Ascending aorta (tissue), 2 donors: Measurements from ENCODE around the gene SAMD7. TPM values are rescaled to one million over a fixed set of nuclear protein-coding genes. Genes with fewer than 3 reads are reported as not detected.

Source experiments
- DNase-seq, 2 donors: peaks; one replicate each; pipeline ENCODE4 v3.0.0-alpha.2; 2019; ENCODE audit warnings: low spot score in 2 of 2
- H3K27ac ChIP-seq, 2 donors: fragments of 200-600 bp; sonication (generic); one replicate each; pipeline ENCODE4 v1.5.1; 2016 to 2017; ENCODE audit warnings: mild to moderate bottlenecking in 1 of 2
- H3K27me3 ChIP-seq: fragments of 200-600 bp; sonication (generic); one replicate; pipeline ENCODE4 v1.5.1; 2017
- H3K36me3 ChIP-seq, 2 donors: fragments of 200-600 bp; sonication (generic); one replicate each; pipeline ENCODE4 v1.5.1; 2016
- H3K4me1 ChIP-seq, 2 donors: fragments of 200-600 bp; sonication (generic); one replicate each; pipeline ENCODE4 v1.5.1; 2016 to 2017; ENCODE audit warnings: mild to moderate bottlenecking in 1 of 2
- H3K4me3 ChIP-seq, 2 donors: fragments of 200-600 bp; sonication (generic); one replicate each; pipeline ENCODE4 v1.5.1; 2016 to 2017; ENCODE audit warnings: mild to moderate bottlenecking in 1 of 2
- H3K9me3 ChIP-seq, 2 donors: fragments of 200-600 bp; sonication (generic); one replicate each; pipeline ENCODE4 v1.5.1; 2016
- CTCF ChIP-seq, 3 experiments: fragments of 200-600 bp in 2 of 3; fragments of 450-650 bp in 1 of 3; sonication (generic) in 2 of 3; IDR thresholded peaks; one replicate each; pipeline ENCODE4 v1.5.1; 2016 to 2019; ENCODE audit warnings: antibody characterized with exemption in 3 of 3, mild to moderate bottlenecking in 1 of 3, moderate library complexity in 1 of 3
- intact Hi-C: fragments of 100-400 bp; cut with DNase I; formaldehyde crosslinking; loops from one replicate; pipeline ENCODE4 v1.15.1; 2023
- total RNA-seq: library from RNA; depleted of rRNA; stranded (reverse); fragments of >200 nt; gene quantifications from one replicate; pipeline ENCODE4 v1.1.0, GENCODE V29; 2016

SAMD7 gene
- total RNA-seq, 1 donor from 2014 or later: not detected

DNA sequence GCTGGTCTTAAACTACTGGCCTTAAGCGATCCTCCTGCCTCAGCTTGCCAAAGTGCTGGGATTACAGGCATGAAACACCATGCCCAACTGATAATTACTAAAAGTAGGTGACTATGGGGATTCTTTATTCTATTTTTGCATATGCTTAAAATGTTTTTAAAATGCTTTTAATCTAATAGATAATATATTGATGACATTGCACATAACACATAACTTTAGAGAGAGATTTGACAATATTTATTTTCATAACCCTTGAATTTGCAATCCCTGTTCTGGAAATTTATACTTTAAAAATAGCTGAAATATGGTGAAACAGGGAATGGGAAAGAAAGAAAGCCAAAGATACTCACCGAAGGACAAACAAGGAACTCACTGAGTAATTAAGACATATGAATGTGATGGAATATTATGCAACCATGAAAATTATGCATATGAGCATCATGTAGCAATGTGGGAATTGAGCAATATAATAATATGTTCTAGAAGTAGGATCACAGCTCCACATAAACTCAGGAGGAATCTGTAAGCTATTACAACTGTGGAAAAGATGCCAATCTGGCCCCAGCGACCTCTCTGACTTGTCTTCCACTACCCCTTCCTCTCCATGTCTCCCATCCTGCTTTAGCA, 43.7 kb upstream of the SAMD7 start:
- no peaks in the 10 kb centered on the region for H3K9me3 ChIP-seq
- TF ChIP-seq CTCF (IDR thresholded peaks at IDR 0.05): no peak
- intact Hi-C loops: loop anchor here (10.0 kb wide), 1 partner anchor 217 kb away; no protein-coding TSS in a partner anchor
- DNase-seq: no peak
- H3K27ac ChIP-seq: no peak overlapping the region
- H3K4me1 ChIP-seq: no peaks in the 10 kb centered on the region
- no peak overlapping the region for H3K4me3 ChIP-seq
- H3K36me3 ChIP-seq: no peaks in the 10 kb centered on the region
- H3K27me3 ChIP-seq: no peaks in the 10 kb centered on the region

GRCh38 chr3:169868369-169868768, 43.0 kb upstream of the SAMD7 start:
- no peak for TF ChIP-seq CTCF (IDR thresholded peaks at IDR 0.05)
- Histone ChIP-seq H3K9me3 (no peaks in the 10 kb centered on the region), H3K27ac (no peak overlapping the region), H3K36me3 (no peaks in the 10 kb centered on the region), H3K4me3 (no peak overlapping the region), H3K27me3 (no peaks in the 10 kb centered on the region), H3K4me1 (no peaks in the 10 kb centered on the region)
- no peak for DNase-seq
- intact Hi-C loops: loop anchor here (10.0 kb wide), 1 partner anchor 216 kb away; no protein-coding TSS in a partner anchor

DNA sequence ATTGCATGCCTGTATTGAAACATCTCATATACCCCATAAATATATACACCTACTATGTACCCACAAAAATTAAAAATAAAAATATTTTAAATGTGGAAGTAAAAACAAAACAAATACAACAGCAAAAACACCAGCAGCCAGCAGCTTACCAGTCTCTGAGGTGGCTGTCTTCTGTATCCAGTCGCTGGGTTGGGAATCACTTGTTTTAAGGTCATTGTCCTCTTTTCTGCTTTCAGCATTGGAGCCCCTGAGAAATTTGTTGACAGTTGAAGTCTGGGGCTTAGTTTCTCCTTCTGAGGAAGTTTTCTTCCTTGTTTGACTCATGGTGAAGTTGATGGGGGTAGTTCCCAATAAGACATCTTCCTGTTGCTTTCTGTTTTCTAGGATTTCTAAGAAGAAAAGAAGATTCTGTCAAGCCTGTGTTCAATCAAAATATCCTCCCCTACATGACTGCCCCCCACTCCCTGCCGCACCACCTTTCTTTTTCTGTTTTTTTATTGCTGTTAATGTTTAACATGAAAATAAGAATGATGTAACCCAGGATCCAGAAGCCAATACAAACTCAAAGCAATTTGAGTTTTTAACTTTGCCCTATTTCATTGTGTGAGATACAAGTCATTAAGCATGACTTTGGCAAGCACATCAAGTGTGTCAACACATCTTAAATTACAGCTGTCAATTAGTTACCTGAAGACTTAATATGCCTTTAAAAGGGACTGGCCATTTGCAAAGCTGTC, 41.7 kb upstream of the SAMD7 start, which contains the start of gene LRRC31:
LRRC31 (minus strand) TSS at position 452 of the 737 bp plus-strand sequence; CDS start at position 324, 128 bp downstream.
- H3K9me3 ChIP-seq: no peaks in the 10 kb centered on the region
- H3K4me3 ChIP-seq: no peak within 1 kb of the TSS
- no peak within 1 kb of the TSS for H3K27ac ChIP-seq
- intact Hi-C loops: loop anchor here (10.0 kb wide), 1 partner anchor 215 kb away; no protein-coding TSS in a partner anchor
- no peak for TF ChIP-seq CTCF (IDR thresholded peaks at IDR 0.05)
- H3K27me3 ChIP-seq: no peaks in the 10 kb centered on the region
- DNase-seq: no peak
- H3K4me1 ChIP-seq: no peaks in the 10 kb centered on the region
- H3K36me3 ChIP-seq: no peaks in the 10 kb centered on the region

- intact Hi-C loops: no loop called here
- Histone ChIP-seq H3K36me3 (no peaks in the 10 kb centered on the region), H3K27me3 (no peaks in the 10 kb centered on the region), H3K4me1 (no peaks in the 10 kb centered on the region), H3K9me3 (no peaks in the 10 kb centered on the region), H3K27ac (no peak overlapping the region), H3K4me3 (no peak overlapping the region)
- no peak for TF ChIP-seq CTCF (IDR thresholded peaks at IDR 0.05)
- no peak for DNase-seq
Measured at GRCh38 chr3:169871129-169871886, 40.1 kb upstream of the SAMD7 start.

- no peak for TF ChIP-seq CTCF (IDR thresholded peaks at IDR 0.05)
- no peak overlapping the region for H3K4me3 ChIP-seq
- no peaks in the 10 kb centered on the region for H3K4me1 ChIP-seq
- H3K36me3 ChIP-seq: no peaks in the 10 kb centered on the region
- DNase-seq: no peak
- H3K9me3 ChIP-seq: no peaks in the 10 kb centered on the region
- no peak overlapping the region for H3K27ac ChIP-seq
- intact Hi-C loops: no loop called here
- H3K27me3 ChIP-seq: no peaks in the 10 kb centered on the region
Measured at GRCh38 chr3:169879013-169879557, 32.3 kb upstream of the SAMD7 start.
